NK-92 (cell line): ENCODE results near the gene PTMS.

Experiments used
- DNase-seq: peaks from one replicate; lab custom pipeline; 2025; ENCODE audit not compliant: unreplicated experiment; lab: John Stamatoyannopoulos, UW

Gene PTMS

DNA sequence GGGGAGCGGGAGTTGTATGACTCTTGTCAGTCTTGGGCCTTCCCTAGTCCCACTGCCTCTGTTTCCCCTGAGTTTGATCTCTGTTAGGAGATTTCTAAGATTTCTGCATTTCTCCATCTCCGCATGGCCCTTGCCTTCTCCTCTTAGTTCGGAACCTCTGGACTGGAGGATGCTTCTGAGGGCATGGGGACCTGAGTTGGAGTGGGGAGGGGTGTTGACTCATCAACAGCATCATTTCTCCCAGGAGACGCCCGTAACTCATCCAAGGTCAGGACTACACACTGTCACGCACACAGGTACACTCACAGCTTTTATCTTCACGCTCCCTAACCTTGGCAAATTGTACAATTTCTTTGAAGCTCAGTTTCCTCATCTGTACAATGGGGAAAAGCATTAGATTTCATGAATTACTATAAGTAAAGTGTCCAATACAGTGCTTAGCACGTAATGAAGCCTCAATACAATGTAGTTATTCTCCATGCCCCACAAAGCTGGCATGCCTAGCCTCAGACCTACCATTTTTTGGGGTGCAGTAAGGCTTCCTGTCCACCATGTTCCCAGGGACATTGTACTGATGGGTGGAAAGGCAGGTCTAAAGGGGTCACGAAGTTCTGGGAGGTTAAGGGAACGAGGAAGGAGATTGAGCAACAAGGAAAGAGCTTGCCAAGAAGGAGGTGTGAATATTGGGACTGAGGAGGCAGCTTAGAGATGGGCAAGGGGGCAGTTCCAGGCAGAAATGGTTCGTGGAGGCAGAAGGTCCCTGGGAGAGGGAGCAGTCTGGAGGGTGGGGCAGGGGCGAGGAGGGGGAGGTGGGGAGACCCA is 5.6 kb downstream of the PTMS start:
- no peak for DNase-seq

DNA sequence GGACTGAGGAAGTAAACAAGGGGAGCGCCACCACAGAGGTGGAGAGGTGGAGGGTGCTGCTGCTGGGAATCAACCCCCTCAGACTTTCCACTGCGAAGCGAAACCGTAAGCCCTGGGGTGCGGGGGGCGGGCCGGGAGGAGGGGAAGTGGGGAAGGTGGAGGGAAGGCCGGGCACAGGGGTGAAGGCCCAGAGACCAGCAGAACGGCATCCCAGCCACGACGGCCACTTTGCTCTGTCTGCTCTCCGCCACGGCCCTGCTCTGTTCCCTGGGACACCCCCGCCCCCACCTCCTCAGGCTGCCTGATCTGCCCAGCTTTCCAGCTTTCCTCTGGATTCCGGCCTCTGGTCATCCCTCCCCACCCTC is 6.2 kb downstream of the PTMS start, which contains the start of gene LAG3:
Gene LAG3 (plus strand): TSS at position 190 of the 365 bp plus-strand sequence. CDS start 333 bp downstream, outside the sequence.
- no peak for DNase-seq

DNA sequence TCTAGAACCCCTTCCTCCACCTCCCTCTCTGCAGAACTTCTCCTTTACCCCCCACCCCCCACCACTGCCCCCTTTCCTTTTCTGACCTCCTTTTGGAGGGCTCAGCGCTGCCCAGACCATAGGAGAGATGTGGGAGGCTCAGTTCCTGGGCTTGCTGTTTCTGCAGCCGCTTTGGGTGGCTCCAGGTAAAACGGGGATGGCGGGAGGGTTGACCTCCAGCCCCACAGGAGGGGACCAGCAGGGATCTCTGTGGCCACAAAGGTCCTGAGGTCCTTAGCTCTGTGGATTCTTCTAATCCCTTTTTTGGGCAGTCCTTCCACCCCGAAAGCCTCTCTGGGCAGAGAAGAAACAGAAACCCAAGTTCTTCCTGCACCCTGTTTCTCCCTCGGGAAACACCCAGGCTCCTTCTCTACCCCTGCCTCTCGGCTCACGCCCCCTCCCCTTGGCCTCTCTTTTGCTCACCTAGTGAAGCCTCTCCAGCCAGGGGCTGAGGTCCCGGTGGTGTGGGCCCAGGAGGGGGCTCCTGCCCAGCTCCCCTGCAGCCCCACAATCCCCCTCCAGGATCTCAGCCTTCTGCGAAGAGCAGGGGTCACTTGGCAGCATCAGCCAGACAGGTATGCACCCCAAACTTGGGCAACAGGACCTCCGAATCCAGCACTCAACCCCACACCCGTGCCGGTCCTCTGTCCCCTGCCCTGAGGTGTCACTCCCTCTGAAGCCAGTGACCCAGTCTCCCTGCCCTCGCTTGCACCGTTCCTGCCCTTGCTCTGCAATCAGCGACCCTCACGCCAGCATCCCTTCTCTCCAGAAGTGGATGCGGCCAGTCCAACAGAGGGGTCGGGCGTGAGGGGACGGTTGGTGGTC is 6.8 kb downstream of the PTMS start:
- no peak for DNase-seq

DNA sequence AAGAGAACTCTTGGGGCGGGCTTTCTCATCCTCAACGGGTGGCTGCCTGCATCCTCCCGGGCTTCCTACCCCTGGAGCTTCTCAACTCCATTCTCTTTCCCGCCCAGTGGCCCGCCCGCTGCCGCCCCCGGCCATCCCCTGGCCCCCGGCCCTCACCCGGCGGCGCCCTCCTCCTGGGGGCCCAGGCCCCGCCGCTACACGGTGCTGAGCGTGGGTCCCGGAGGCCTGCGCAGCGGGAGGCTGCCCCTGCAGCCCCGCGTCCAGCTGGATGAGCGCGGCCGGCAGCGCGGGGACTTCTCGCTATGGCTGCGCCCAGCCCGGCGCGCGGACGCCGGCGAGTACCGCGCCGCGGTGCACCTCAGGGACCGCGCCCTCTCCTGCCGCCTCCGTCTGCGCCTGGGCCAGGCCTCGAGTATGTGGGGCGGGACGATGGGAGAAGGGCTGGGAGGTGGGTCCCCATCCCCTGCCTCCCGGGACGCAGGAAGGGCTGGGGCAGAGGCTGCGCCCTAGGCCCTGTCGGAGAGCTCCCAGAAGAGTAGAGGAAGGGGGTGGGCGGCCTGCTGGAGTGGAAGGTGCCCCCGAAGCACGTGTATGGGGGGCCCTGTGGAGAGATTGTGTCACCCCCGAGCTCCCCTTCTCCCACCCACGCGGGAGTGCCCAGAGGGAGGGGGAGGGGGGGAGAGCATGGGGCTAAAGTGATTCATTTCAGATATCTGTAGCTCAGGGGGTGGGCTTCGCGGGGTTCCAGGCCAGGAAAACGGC is 7.6 kb downstream of the PTMS start:
- no peak for DNase-seq

GRCh38 chr12:6774499-6775062 is 8.4 kb downstream of the PTMS start:
- no peak for DNase-seq

GRCh38 chr12:6775185-6776174 is 9.3 kb downstream of the PTMS start:
- no peak for DNase-seq

DNA sequence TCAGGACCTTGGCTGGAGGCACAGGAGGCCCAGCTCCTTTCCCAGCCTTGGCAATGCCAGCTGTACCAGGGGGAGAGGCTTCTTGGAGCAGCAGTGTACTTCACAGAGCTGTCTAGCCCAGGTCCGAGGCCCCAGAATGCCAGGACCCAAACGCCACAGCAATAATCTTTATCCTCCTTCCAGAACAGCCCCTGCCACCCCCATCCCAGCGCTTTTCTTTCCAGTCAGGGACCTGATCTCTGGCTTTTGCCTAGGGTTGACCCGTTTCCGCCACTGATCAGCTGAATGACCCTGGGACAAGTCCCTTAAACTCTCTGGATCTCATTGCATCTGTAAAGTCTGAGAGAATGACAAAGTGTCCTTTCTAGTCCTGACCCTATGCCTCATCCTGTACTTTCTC is 11.2 kb downstream of the PTMS start:
- DNase-seq: no peak

DNA sequence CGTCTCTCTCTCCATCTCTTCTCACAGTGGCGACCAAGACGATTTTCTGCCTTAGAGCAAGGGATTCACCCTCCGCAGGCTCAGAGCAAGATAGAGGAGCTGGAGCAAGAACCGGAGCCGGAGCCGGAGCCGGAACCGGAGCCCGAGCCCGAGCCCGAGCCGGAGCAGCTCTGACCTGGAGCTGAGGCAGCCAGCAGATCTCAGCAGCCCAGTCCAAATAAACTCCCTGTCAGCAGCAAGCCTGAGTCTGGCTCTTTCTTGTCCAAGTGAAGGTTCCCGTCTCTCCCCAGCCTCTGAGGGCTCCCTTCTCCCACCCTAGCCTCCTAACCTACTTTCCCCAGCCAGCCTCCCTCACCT is 12.0 kb downstream of the PTMS start:
- no peak for DNase-seq

DNA sequence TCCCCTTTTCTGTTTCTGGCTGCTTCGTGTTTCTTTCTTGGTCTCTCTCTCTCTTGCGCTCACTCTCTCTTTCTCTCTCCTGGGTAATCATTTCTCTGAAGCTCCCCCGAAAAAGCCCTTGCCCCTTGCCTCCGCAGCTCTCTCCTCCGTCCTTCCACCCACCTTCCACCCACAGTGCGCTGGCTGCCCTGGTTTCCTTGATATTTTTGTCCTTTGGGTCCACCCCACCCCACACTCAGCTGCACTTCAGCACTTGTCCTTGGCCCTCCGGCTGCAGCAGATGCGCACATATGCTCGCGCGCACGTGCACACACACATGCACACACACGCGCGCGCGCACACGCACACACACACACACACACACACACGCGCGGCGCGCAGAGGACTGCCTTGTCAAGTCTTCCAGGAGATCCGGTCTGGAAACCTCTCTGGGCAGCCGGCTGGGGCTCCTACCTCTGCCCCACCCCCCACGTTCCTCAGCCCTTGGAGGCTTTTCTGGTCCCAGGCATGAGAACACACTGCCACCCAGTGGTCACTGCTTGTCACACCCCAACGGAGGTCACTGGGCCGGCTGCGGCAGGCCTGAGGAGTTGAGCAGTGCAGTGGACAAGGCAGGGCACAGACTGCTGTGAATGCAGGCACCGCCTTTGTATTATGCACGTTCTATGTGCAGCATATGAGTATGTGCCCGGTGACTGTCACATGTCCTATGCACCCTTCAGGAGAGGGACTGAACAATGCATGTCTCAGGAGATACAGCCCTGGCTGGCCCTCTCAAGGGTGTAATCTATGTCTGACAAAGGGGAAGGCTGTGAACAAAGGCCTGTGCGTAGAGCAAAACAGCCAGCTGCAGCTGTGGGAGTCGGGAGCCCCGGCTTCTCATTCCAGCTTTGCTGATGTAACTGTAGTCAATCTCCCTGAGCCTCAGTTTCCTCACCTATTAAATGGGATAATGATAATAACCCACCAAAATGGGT is 12.7 kb downstream of the PTMS start:
- DNase-seq: peak; percentile 18

DNA sequence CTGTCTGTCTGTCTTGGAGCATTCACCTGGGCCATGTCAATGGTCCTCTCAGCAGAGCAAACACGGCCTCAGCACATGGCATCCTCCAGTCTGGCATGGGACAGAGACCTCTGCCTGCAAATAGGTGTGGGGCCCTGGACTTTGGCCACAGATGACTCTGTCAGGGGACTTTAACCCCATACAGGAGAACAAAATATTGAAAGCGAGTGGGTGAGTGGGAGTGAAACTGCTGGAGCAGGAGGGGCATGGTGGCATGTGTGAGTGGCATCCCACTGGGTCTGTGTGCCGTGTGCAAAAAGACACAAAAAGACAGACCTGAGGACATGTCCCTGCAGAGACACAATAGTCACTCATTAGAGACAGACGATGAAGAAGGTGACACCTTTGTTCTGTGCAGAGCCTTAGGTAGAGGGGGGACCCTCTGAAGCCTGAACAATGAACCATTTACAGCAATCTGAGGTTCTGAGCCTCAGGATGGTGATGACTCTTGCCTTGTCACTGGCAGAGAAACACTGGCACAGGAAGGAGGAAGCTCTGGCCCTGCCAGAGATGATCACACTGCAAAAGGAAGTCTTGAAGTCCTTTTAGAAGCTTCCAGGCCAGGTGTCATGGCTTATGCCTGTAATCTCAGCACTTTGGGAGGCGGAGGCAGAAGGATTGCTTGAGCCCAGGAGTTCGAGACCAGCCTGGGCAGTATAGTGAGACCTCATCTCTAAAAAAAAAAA is 13.7 kb downstream of the PTMS start:
- DNase-seq: no peak

DNA sequence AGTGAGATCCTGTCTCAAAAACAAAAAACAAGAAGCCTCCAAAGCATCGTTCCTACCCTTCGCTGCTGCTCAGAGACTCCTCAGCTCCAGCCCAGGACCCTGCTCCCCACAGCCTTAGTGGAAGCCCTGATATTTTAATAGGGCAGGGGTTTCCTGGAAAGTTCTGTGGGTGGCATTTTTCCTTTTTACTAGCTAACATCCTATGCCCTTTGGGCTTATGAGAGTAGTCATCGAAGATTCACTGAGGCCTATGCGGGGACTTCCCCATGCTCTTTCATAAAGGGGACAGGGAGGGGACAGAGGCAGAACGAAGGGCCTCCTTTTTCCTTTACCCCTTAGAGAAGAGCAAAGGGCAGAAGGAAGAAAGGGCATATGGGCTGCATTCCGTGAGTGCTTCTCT is 14.4 kb downstream of the PTMS start:
- no peak for DNase-seq

- DNase-seq: no peak
Measured at GRCh38 chr12:6782119-6782518, 16.0 kb downstream of the PTMS start.

DNA sequence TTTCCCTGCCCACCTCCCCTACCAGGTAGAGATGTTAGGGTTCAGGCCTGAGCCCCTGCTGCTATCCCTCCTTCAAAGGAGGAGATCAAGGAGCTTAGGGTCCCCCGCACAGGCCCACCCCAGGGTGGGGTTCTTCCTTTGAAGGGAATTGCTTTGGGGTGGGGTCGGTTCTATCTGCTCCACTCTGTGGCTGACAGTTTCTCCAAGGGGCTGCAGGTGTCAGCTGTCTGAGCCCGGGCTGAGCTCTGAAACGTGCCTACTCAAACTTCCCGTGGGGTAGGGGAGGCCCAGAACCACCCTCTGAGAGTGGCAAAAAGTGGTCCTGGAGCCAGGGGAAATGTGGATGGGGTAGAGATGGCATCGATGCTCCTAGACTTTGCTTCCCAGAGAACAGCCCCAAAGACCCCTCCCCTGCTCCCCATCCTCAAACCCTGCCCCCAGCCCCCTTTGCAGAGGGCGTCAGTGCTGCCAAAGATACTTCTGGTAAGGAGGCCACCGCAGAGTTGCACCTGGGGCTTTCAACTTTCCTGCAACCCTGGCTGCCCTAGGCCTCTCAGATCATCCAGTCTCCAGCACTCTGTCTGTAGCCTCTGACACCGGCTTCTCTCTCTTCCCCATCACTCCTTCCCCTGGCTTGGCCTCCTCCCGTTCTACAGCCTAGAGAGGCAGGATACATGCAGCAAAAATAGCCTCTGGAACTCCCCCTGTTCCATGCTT is 16.8 kb downstream of the PTMS start:
- no peak for DNase-seq

DNA sequence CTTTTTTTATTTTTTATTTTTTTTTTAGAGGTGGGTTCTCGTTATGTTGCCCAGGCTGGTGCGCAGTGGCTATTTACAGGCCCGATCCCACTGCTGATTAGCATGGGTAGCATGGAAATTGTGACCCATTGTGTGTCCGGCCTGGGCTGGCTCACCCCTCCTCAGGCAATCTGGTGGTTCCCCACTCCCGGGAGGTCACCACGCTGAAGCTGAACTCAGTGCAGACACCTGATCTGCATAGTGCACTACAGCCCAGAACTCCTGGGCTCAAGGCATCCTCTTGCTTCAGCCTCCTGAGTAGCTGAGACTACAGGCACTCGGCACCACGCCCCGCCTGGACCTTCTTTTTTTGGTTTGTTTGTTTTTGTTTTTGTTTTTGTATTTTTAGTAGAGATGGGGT is 17.7 kb downstream of the PTMS start:
- DNase-seq: no peak

GRCh38 chr12:6784296-6784695 is 18.1 kb downstream of the PTMS start:
- no peak for DNase-seq

DNA sequence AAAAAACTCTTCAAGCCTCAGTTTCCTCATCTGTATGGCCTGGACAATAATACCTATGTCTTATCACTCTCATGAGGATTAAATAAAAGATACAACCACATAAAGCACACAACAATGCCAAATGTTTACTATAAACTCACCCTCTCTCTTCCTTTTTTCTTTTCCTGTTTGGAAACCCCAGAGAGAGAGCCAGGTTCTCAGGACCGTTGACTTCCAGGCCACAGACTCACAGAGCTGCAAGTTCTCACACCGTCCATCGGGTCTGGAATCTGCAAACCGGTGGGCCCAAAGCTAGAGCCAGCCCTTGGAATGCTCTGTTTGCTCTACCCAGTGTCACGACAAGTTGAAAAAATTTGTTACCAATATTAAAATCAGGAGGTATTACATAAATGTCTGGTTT is 18.6 kb downstream of the PTMS start:
- DNase-seq: no peak

DNA sequence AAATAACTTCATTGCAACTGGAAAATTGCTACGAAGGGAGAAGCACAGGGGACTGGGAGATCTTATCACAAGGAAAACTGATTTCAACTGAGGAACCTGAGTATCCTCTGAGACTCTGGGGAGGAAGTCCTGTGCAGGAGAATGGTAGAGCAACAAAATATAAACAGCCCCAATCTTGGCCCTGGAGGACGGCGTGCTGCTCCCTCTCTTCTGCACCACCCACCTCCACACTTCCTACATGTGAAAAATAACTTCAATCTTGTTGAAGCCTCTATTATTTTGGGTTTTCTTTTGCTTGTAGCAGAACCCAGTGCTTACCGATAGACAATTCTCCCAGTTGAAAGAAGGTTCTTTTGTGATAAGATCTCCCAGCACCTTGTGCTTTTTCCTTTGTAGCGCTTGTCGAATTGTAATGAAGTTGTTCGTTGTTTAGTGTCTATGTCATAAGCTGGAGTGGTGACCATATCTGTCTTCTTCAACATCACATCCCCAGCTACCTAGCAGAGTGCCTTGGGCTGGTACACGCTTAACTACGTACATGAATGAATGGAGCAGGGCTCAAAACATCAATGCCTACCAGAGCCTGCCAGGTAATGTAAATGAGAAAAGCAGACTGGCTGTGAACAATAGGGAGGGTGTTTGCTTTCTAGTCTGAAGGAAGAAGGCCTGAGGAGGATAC is 20.4 kb downstream of the PTMS start:
- DNase-seq: no peak
